ENCODE results near the gene SLC2A5. TPM values are rescaled to one million over a fixed set of nuclear protein-coding genes. Genes with fewer than 3 reads are reported as not detected.

SLC2A5 gene, protein sequence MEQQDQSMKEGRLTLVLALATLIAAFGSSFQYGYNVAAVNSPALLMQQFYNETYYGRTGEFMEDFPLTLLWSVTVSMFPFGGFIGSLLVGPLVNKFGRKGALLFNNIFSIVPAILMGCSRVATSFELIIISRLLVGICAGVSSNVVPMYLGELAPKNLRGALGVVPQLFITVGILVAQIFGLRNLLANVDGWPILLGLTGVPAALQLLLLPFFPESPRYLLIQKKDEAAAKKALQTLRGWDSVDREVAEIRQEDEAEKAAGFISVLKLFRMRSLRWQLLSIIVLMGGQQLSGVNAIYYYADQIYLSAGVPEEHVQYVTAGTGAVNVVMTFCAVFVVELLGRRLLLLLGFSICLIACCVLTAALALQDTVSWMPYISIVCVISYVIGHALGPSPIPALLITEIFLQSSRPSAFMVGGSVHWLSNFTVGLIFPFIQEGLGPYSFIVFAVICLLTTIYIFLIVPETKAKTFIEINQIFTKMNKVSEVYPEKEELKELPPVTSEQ
- not detected in 2 replicates for total RNA-seq (2014; rRNA removed; shearing (Covaris generic))

- H3K4me3 ChIP-seq, result no peak within 1 kb of the TSS
- H3K9me3 ChIP-seq (replicated peaks), result no peaks in the 10 kb centered on the region
- no peak for DNase-seq (ENCODE audit: low read depth in 1 of 2, low spot score in 2 of 2)
- H3K4me1 ChIP-seq (replicated peaks), result peaks cover 7% of the 10 kb centered on the region
- no peaks in the 10 kb centered on the region for H3K27me3 ChIP-seq (replicated peaks)
- no peaks in the 10 kb centered on the region for H3K36me3 ChIP-seq
- no peak within 1 kb of the TSS for H3K27ac ChIP-seq
These were observed at the start of gene SLC2A5 for GRCh38 chr1:9069326-9070100. TSS of gene SLC2A5 (minus strand) at chr1:9069635. CDS start at chr1:9069536, 99 bp downstream.

GRCh38 chr1:9118186-9118585 is 48.8 kb upstream of the SLC2A5 start:
- no peak overlapping the region for H3K27ac ChIP-seq
- H3K27me3 ChIP-seq (replicated peaks), result no peaks in the 10 kb centered on the region
- no peaks in the 10 kb centered on the region for H3K4me1 ChIP-seq (replicated peaks)
- DNase-seq (ENCODE audit: low read depth in 1 of 2, low spot score in 2 of 2), result no peak
- H3K36me3 ChIP-seq, result no peaks in the 10 kb centered on the region
- H3K4me3 ChIP-seq, result no peak overlapping the region
- no peaks in the 10 kb centered on the region for H3K9me3 ChIP-seq (replicated peaks)

DNA sequence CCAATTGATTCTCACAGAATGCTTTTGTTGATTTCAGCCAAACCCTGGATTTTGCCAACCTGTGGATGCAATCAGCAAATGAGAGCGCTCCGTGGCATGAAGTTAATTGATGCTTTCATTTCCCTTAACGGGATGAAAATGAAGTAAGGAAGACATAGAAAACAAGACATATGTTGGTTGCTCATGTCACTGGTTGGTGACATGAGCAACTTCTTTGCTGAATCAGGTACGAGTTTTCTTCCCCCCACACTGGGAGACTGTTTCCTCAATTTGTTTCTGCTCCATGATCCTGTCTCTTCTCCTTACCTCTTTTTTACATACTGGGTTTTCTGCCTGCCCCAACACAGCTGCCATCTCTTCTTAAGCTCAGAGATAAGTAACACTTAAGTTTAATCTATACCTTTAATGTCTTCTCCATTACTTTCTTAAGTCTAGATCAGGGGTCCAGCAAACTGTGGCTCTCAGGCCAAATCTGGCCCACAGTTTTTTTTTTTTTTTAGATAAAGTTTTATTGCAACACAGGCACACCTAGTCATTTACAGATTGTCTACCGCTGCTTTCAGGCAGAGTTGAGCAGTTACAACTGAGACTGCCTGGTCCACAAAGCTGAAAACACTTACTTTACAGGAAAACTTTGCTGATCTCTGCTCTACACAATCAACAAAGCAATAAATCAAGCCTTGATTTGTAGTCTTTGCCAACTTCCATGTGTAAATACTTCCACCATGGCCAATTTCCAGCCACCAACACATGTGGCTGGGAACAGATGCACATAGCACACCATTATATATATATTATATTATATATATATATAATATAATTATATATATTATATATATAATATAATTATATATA is 46.1 kb upstream of the SLC2A5 start:
- Histone ChIP-seq H3K36me3 (no peaks in the 10 kb centered on the region), H3K27ac (no peak overlapping the region), H3K27me3 (replicated peaks) (no peaks in the 10 kb centered on the region), H3K9me3 (replicated peaks) (no peaks in the 10 kb centered on the region), H3K4me1 (replicated peaks) (no peaks in the 10 kb centered on the region), H3K4me3 (no peak overlapping the region)
- no peak for DNase-seq (ENCODE audit: low read depth in 1 of 2, low spot score in 2 of 2)

DNA sequence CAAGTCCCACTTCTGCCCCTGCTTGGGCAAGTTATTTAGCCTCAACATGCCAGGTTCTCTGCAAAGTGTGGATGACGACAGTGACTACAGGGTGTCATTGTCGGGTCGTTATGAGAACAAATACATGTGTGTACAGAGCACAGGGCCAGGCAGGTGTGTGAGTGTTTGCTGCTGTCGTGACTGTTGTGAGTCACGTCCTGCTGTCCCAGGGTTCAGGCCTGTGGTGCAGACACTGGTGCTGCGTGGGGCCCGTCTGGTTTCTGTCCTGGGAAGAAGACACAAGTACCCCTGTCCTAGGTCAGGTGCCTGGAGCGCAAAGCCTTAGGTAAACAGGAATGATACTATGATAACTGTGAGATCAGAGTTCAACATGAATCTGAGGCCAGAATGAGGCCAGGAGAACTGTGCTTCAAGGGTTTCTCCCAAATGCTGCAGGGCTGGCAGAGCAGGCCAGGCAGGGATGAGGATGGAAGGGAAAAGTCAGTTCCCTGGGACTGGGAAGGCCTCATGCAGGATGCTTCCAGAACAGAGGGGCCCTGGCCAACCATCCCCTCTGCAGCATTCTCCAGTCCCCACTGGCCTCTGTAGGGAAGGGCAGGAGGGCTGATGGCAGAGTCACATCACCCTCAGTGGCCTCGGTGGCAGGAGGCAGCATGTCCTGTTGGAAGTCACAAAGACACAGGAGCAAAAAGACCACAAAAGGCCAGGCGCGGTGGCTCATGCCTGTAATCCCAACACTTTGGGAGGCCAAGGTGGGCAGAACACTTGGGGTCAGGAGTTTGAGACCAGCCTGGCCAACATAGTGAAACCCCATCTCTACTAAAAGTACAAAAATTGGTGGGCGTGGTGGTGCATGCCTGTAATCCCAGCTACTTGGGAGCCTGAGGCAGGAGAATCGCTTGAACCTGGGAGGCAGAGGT is 43.8 kb upstream of the SLC2A5 start:
- no peaks in the 10 kb centered on the region for H3K27me3 ChIP-seq (replicated peaks)
- no peaks in the 10 kb centered on the region for H3K4me1 ChIP-seq (replicated peaks)
- H3K36me3 ChIP-seq, result no peaks in the 10 kb centered on the region
- H3K4me3 ChIP-seq, result no peak overlapping the region
- no peaks in the 10 kb centered on the region for H3K9me3 ChIP-seq (replicated peaks)
- no peak for DNase-seq (ENCODE audit: low read depth in 1 of 2, low spot score in 2 of 2)
- no peak overlapping the region for H3K27ac ChIP-seq

DNA sequence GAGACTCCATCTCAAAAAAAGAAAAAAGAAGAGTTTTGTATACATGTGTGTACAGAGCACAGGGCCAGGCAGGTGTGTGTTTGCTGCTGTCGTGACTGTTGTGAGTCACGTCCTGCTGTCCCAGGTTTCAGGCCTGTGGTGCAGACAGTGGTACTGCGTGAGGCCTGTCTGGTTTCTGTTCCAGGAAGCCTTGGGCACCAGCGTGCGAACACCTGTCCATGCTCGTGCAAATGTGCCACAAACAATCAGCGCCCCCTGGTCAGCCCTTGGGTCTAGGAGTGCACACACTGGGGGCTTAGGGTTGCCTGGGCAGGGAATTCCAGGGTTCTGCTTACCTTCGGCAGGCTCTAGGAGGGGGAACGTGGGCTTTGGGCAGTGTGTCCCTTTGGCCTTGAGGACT is 42.5 kb upstream of the SLC2A5 start:
- no peaks in the 10 kb centered on the region for H3K36me3 ChIP-seq
- no peak for DNase-seq (ENCODE audit: low read depth in 1 of 2, low spot score in 2 of 2)
- no peaks in the 10 kb centered on the region for H3K4me1 ChIP-seq (replicated peaks)
- no peaks in the 10 kb centered on the region for H3K27me3 ChIP-seq (replicated peaks)
- no peak overlapping the region for H3K4me3 ChIP-seq
- H3K27ac ChIP-seq, result no peak overlapping the region
- no peaks in the 10 kb centered on the region for H3K9me3 ChIP-seq (replicated peaks)

GRCh38 chr1:9111357-9111691 is 41.9 kb upstream of the SLC2A5 start:
- no peak overlapping the region for H3K4me3 ChIP-seq
- H3K27me3 ChIP-seq (replicated peaks), result no peaks in the 10 kb centered on the region
- DNase-seq (ENCODE audit: low read depth in 1 of 2, low spot score in 2 of 2), result no peak
- no peaks in the 10 kb centered on the region for H3K36me3 ChIP-seq
- H3K9me3 ChIP-seq (replicated peaks), result no peaks in the 10 kb centered on the region
- H3K4me1 ChIP-seq (replicated peaks), result no peaks in the 10 kb centered on the region
- H3K27ac ChIP-seq, result no peak overlapping the region

DNA sequence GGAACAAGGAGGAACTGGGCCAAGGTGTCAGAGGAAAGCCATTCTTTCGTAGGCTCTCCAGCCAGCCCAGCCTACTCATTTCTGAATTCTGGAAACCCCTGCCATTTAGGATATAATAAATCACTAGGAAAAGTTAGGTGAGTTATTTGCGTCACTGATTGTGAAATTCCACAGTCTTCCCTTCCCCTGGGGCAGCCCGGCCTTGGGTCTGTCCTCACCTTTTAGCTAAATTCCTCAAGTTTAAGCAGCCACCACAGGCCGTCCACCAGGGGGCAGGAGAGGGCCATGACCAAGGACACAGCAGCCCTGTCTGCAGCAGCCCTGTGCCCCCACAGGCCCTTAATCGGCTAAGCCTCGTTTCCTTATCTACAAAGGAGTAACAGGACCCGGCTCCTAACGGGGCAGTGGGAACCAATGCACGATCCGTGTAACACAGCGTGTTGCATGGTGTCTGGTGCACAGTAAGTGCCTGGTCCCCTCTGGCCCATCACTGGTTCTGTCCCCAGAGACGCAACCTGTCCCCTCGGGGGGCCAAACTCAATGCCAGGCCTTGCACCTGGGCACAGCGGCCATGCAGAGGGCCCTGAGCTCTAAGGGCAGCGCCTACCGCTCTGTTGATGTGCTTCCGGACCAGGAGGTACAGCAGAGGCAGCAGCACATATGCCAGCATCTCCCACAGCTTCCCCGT is 41.4 kb upstream of the SLC2A5 start:
- no peak overlapping the region for H3K27ac ChIP-seq

DNA sequence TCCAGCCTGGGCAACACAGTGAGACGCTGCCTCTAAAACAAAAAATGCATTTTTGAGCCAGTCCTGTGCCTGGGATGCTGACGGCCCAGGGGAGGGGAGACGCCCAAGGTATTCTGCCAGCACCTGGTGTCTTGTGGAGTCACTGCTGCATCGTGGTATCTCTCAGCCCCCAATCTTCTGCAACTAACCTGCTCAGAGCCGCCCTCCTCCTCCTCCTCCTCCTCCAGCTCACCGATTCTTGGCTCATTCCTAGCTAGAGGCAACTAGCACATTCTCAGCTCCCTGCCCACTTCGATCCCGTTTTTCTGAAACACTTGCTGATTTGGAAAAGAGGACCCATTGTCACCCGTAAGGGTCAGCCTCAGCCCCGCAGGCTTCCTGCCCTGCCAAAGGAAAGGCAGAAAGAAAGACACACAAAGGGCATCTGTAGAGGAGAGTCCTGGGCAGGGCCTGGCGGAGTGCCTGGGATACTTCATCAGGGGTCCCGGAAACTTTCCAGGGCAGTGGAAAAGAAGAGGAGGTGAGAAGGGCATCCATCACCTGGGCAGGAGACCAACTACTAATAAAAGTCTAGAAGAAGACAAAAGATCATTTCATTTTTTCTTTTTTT is 38.7 kb upstream of the SLC2A5 start:
- Histone ChIP-seq H3K36me3 (no peaks in the 10 kb centered on the region), H3K9me3 (replicated peaks) (no peaks in the 10 kb centered on the region), H3K27me3 (replicated peaks) (no peaks in the 10 kb centered on the region), H3K4me3 (no peak overlapping the region), H3K4me1 (replicated peaks) (no peaks in the 10 kb centered on the region), H3K27ac (no peak overlapping the region)
- DNase-seq (ENCODE audit: low read depth in 1 of 2, low spot score in 2 of 2), result no peak

More for the DNA sequence above, 41.4 kb upstream of the SLC2A5 start:
- Histone ChIP-seq H3K4me1 (replicated peaks) (no peaks in the 10 kb centered on the region), H3K9me3 (replicated peaks) (no peaks in the 10 kb centered on the region), H3K27me3 (replicated peaks) (no peaks in the 10 kb centered on the region), H3K4me3 (no peak overlapping the region), H3K36me3 (no peaks in the 10 kb centered on the region)
- peak; percentile 74 to 89 for DNase-seq (ENCODE audit: low read depth in 1 of 2, low spot score in 2 of 2)

- no peak overlapping the region for H3K27ac ChIP-seq
- H3K9me3 ChIP-seq (replicated peaks), result no peaks in the 10 kb centered on the region
- H3K4me3 ChIP-seq, result no peak overlapping the region
- H3K36me3 ChIP-seq, result no peaks in the 10 kb centered on the region
- H3K4me1 ChIP-seq (replicated peaks), result no peaks in the 10 kb centered on the region
- no peak for DNase-seq (ENCODE audit: low read depth in 1 of 2, low spot score in 2 of 2)
- no peaks in the 10 kb centered on the region for H3K27me3 ChIP-seq (replicated peaks)
These were observed 37.7 kb upstream of the SLC2A5 start for GRCh38 chr1:9107136-9107535.

DNA sequence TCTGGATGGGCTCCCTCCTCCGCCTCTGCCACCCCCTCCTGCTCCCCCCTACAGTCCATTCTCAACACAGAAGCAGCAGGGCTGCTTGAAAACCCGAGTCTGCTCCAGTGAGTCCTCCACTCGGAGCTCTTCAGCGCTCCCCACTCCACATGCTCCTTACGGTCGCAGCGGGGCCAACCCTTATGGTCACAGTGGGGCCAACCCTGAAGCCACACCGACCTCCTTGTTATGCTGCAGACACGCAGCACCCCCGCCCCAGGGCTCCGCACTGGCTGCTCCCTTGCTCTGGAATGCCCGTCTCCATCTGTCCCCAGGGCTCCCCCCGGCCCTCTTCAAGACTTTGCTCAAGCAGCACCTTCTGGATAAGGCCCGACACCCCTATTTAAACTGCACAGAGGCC is 36.9 kb upstream of the SLC2A5 start:
- Histone ChIP-seq H3K27me3 (replicated peaks) (no peaks in the 10 kb centered on the region), H3K4me1 (replicated peaks) (no peaks in the 10 kb centered on the region), H3K36me3 (no peaks in the 10 kb centered on the region), H3K27ac (no peak overlapping the region), H3K4me3 (no peak overlapping the region), H3K9me3 (replicated peaks) (no peaks in the 10 kb centered on the region)
- no peak for DNase-seq (ENCODE audit: low read depth in 1 of 2, low spot score in 2 of 2)

DNA sequence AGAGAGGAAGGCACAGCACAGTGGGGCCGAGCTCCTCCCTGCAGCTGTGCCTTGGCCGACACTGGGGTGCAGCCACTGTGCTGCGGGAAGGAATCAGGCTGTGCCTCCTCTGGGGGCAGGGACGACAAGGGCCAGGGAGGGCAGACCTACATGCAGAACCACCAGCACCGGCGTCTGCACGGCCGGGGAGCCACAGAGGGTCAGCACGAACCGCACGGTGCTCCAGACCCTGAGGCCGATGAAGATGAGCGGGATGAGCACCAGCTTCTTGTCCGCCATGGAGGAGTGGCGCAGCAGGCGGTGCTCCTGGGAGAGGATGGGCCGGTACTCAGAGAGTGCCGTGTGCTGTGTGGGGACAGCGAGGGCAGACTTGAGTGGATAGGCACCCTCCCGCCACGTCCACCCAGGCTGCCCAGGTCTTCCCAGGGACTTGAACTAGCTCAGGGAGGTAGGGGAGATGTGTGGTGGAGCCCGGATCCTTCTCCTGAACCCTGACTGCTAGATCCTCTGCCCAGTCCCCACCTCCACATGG is 36.0 kb upstream of the SLC2A5 start:
- Histone ChIP-seq H3K9me3 (replicated peaks) (no peaks in the 10 kb centered on the region), H3K36me3 (no peaks in the 10 kb centered on the region), H3K27ac (no peak overlapping the region), H3K4me3 (no peak overlapping the region), H3K27me3 (replicated peaks) (no peaks in the 10 kb centered on the region), H3K4me1 (replicated peaks) (peaks cover 6% of the 10 kb centered on the region; the same call in 1 of the 2 replicates)
- DNase-seq (ENCODE audit: low read depth in 1 of 2, low spot score in 2 of 2), result no peak

All from SJSA1 (cell line).